Neural progenitor cell (in vitro differentiated cells): Measurements from ENCODE around the gene CEP95.

Experiments used
- EZH2 ChIP-seq: fragments of 200-600 bp; sonication (generic); IDR thresholded peaks from 2 replicates; pipeline ENCODE4 v1.6.1; 2017; ENCODE audit warnings: antibody characterized with exemption, mild to moderate bottlenecking, moderate library complexity
- EZH2phosphoT487 ChIP-seq: fragments of 200-600 bp; sonication (generic); IDR thresholded peaks from 2 replicates; pipeline ENCODE4 v1.6.1; 2017; ENCODE audit warnings: antibody characterized with exemption
- TF ChIP-seq, protein P1 (sequence below): fragments of 200-600 bp; sonication (generic); IDR thresholded peaks from 2 replicates; pipeline ENCODE4 v1.5.1; 2017; ENCODE audit warnings: antibody characterized with exemption, mild to moderate bottlenecking

DNA sequence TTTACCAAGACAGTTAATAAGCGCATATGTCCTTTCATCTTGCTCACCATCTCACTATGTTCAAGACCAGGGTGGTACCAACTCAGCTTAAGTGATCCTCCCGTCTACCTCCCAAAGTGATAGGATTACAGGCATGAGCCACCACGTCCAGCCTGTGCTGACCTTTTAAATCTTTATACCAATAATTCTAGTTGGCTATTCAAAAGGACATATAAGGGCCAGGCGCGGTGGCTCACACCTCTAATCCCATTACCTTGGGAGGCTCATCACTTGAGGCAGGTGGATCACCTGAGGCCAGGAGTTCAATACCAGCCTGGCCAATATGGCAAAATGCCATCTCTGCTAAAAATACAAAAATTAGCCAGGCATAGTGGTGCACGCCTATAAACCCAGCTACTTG lies 2.4 kb downstream of the CEP95 start:
- TF ChIP-seq, protein P1, sequence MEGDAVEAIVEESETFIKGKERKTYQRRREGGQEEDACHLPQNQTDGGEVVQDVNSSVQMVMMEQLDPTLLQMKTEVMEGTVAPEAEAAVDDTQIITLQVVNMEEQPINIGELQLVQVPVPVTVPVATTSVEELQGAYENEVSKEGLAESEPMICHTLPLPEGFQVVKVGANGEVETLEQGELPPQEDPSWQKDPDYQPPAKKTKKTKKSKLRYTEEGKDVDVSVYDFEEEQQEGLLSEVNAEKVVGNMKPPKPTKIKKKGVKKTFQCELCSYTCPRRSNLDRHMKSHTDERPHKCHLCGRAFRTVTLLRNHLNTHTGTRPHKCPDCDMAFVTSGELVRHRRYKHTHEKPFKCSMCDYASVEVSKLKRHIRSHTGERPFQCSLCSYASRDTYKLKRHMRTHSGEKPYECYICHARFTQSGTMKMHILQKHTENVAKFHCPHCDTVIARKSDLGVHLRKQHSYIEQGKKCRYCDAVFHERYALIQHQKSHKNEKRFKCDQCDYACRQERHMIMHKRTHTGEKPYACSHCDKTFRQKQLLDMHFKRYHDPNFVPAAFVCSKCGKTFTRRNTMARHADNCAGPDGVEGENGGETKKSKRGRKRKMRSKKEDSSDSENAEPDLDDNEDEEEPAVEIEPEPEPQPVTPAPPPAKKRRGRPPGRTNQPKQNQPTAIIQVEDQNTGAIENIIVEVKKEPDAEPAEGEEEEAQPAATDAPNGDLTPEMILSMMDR: no peak
- TF ChIP-seq EZH2: no peak
- TF ChIP-seq EZH2phosphoT487: no peak
